Adrenal gland (tissue), 12 donors: ENCODE results near the gene ZBED1. TPM values are rescaled to one million over a fixed set of nuclear protein-coding genes. Genes with fewer than 3 reads are reported as not detected.

Source experiments
- DNase-seq, 7 donors: peaks; one replicate each; pipeline ENCODE4 v3.0.0-alpha.2; 2019 to 2020
- H3K27ac ChIP-seq, 5 donors: fragments of 200-600 bp; sonication (generic) in 4 of 5; 1 replicate in 3 of 5; 2 replicates in 2 of 5; pipeline versions ENCODE4 v1.5.1 to v1.8.0; 2016 to 2020; ENCODE audit warnings: mild to moderate bottlenecking in 1 of 5
- H3K27me3 ChIP-seq: fragments of 200-600 bp; 2 replicates; pipeline ENCODE4 v1.8.0; 2021
- H3K36me3 ChIP-seq, 2 donors: fragments of 200-600 bp; replicated peaks in 1 of 2; 1 replicate in 1 of 2; 2 replicates in 1 of 2; pipeline versions ENCODE4 v1.5.1 to v1.8.0; 2018 to 2022
- H3K4me1 ChIP-seq, 2 donors: fragments of 200-600 bp; replicated peaks in 1 of 2; 1 replicate in 1 of 2; 2 replicates in 1 of 2; pipeline versions ENCODE4 v1.5.1 to v1.8.0; 2018 to 2021
- H3K4me3 ChIP-seq, 4 donors: fragments of 200-600 bp; sonication (generic) in 3 of 4; one replicate each; pipeline ENCODE4 v1.5.1; 2016 to 2018
- H3K9me3 ChIP-seq, 3 donors: fragments of 200-600 bp; sonication (generic) in 1 of 3; replicated peaks in 1 of 3; 1 replicate in 2 of 3; 2 replicates in 1 of 3; pipeline versions ENCODE4 v1.5.1 to v1.8.0; 2016 to 2021
- POLR2A ChIP-seq, 2 donors: fragments of 450-650 bp; IDR thresholded peaks; one replicate each; pipeline ENCODE4 v1.6.1; 2017; ENCODE audit warnings: antibody characterized with exemption in 2 of 2, mild to moderate bottlenecking in 2 of 2, moderate library complexity in 1 of 2
- WGBS, 4 donors: extraction: QIAGEN DNeasy Blood & Tissue Kit in 2 of 4; methylation state at CpG; one replicate each; pipeline versions ENCODE4 v1.1.5 to v1.1.7; 2013 to 2017; 5-methylcytosine and 5-hydroxymethylcytosine counted together
- intact Hi-C, 2 donors: fragments of 100-400 bp; cut with DNase I; formaldehyde crosslinking; loops; one replicate each; pipeline versions ENCODE4 v1.14.1 to v1.15.0; 2022 to 2023
- polyA plus RNA-seq, 3 donors: library from polyadenylated mRNA; stranded (reverse); fragments of 200-250 nt in 2 of 3; fragments of 350-450 nt in 1 of 3; fragmentation: Illumina TruSeq in 1 of 3; extraction: RNeasy Lipid Tissue Mini Kit (QIAGEN cat#74804) in 1 of 3; gene quantifications; one replicate each; pipeline ENCODE4 v1.2.3, GENCODE V29; 2013 to 2014
- total RNA-seq, 9 donors: library from RNA; depleted of rRNA in 4 of 9; stranded (reverse); fragments of >200 nt in 4 of 9; fragments of 120-200 nt in 1 of 9; fragmentation: NEBNext Ultra II Directional in 1 of 9; extraction: Animal tissue kit (Norgen Biotek cat#: 25700) in 1 of 9; gene quantifications; one replicate each; pipeline versions ENCODE4 v1.1.0 to v1.2.4, GENCODE V29; 2013 to 2023
- TF ChIP-seq, protein P1 (sequence below), 6 experiments: fragments of 450-650 bp in 4 of 6; fragments of 200-600 bp in 2 of 6; sonication (generic) in 1 of 6; IDR thresholded peaks; 1 replicate in 5 of 6; 2 replicates in 1 of 6; pipeline versions ENCODE4 v1.5.1 to v1.8.0; 2016 to 2021; ENCODE audit warnings: antibody characterized with exemption in 6 of 6, mild to moderate bottlenecking in 2 of 6, moderate library complexity in 1 of 6
- donor health status: healthy with polysubstance abuse.
- donor health status: Bipolar disorder and iron deficiency.
- donor health status: DM: yes; HTN: yes; CAD: no.
- donor health status: DM: no; HTN: no; CAD: no.
- donor health status: DM: no; HTN: no; CAD: no.
- donor health status: DM: yes; HTN: yes; CAD: no.

Gene ZBED1
- total and polyA plus RNA-seq, 12 donors: 10.7 to 70.5 (median 45.6) TPM

DNA sequence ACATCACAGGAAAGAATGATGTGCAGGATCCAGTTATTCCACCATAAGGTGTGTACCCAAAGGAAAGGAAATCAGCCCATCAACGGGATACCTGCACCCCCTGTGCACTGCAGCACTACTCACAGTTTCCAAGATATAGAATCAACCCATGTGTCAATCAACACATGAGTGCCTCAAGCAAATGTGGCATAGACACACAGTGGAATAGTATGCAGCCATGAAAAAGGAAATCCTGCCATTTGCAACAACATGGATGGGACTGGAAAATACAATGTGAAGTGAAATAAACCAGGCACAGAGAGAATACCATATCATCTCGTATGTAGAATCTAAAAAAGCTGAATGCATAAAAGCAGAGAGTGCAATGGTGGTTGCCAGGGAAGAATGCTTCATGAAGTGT, 53.3 kb downstream of the ZBED1 start:
- Histone ChIP-seq H3K27me3 (no peaks in the 10 kb centered on the region), H3K9me3 (no peaks in the 10 kb centered on the region), H3K4me3 (no peak overlapping the region), H3K4me1 (no peaks in the 10 kb centered on the region), H3K27ac (no peak overlapping the region), H3K36me3 (no peaks in the 10 kb centered on the region)
- DNase-seq: no peak
- intact Hi-C loops: no loop called here
- 46 to 100% (median 94%) methylated on average over 1 to 2 of the region's 2 CpGs for WGBS, 4 donors
- TF ChIP-seq POLR2A (IDR thresholded peaks at IDR 0.05): no peak
- TF ChIP-seq, protein P1, sequence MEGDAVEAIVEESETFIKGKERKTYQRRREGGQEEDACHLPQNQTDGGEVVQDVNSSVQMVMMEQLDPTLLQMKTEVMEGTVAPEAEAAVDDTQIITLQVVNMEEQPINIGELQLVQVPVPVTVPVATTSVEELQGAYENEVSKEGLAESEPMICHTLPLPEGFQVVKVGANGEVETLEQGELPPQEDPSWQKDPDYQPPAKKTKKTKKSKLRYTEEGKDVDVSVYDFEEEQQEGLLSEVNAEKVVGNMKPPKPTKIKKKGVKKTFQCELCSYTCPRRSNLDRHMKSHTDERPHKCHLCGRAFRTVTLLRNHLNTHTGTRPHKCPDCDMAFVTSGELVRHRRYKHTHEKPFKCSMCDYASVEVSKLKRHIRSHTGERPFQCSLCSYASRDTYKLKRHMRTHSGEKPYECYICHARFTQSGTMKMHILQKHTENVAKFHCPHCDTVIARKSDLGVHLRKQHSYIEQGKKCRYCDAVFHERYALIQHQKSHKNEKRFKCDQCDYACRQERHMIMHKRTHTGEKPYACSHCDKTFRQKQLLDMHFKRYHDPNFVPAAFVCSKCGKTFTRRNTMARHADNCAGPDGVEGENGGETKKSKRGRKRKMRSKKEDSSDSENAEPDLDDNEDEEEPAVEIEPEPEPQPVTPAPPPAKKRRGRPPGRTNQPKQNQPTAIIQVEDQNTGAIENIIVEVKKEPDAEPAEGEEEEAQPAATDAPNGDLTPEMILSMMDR (IDR thresholded peaks at IDR 0.05): no peak

DNA sequence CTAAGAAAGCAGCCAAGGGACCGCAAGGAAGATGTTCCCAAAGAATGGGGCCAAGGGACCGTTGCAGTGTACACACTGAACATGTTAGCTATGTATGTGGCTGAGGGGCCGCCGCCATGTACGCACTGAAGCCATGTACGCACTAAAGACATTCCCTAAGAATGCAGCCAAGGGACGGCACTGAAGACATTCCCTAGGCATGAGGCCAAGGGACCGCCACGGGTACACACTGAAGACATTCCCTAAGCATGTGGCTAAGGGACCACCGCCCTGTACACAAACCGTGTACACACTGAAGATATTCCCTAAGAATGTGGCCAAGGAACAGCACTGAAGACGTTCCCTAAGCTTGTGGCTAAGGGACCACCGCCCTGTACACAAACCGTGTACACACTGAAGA, 54.0 kb downstream of the ZBED1 start:
- 90 to 98% (median 96%) methylated on average over 14 of the region's 14 CpGs for WGBS, 4 donors
- Histone ChIP-seq H3K9me3 (no peaks in the 10 kb centered on the region), H3K4me1 (no peaks in the 10 kb centered on the region), H3K4me3 (no peak overlapping the region), H3K27ac (no peak overlapping the region), H3K36me3 (no peaks in the 10 kb centered on the region), H3K27me3 (no peaks in the 10 kb centered on the region)
- no peak for TF ChIP-seq POLR2A (IDR thresholded peaks at IDR 0.05)
- TF ChIP-seq, protein P1 (IDR thresholded peaks at IDR 0.05): no peak
- DNase-seq: no peak
- intact Hi-C loops: no loop called here

DNA sequence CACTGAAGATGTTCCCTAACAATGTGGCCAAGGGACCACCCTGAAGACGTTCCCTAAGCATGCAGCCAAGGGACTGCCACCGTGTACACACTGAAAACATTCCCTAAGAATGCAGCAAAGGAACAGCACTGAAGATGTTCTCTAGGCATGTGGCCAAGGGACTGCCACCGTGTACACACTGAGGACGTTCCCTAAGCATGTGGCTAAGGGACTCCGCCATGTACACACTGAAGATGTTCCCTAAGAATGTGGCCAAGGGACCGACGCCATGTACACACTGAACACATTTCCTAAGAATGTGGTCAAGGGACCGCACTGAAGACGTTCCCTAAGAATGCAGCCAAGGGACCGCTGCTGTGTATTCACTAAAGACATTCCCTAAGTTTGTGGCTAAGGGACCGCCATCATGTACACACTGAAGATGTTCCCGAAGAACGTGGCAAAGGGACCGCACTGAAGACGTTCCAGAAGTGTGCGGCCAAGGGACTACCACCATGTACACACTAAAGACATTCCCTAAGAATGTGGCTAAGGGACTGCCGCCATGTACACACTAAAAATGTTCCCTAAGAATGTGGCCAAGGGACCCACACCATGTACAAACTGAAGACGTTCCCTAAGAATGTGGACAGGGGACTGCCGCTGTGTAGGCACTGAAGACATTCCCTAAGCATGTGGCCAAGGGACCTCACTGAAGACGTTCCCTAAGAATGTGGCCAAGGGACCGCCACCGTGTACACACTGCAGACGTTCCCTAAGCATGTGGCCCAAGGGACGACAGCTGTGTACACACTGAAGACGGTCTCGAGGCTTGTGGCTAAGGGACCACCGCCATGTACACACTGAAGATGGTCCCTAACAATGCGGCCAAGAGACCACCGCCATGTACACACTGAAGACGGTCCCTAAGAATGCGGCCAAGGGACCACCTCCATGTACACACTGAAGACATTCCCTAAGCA, 54.8 kb downstream of the ZBED1 start:
- Histone ChIP-seq H3K27me3 (no peaks in the 10 kb centered on the region), H3K36me3 (no peaks in the 10 kb centered on the region), H3K4me1 (no peaks in the 10 kb centered on the region), H3K4me3 (no peak overlapping the region), H3K9me3 (no peaks in the 10 kb centered on the region), H3K27ac (no peak overlapping the region)
- no peak for DNase-seq
- TF ChIP-seq, protein P1 (IDR thresholded peaks at IDR 0.05): no peak
- TF ChIP-seq POLR2A (IDR thresholded peaks at IDR 0.05): no peak
- intact Hi-C loops: no loop called here
- WGBS, 4 donors: 93 to 96% (median 94%) methylated on average over 18 to 31 of the region's 31 CpGs

DNA sequence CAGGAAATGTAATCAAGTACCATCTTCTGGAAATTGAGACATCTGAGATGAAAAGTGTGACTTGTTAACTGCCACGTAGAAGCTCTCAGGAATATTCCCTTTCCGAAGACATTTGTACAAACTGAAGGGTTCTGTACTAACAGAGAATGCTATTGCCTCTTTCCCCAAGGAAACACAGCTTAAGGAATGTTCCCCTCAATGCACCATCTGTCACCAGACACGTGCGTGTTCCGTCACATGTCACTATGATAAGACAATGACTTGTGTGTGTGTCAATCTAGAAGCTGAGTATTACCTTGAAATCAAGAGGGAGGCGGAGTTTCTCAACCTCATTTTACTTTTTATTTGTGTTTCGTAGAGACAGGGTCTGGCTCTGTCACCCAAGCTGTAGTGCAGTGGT, 58.1 kb downstream of the ZBED1 start:
- Histone ChIP-seq H3K4me3 (no peak overlapping the region), H3K27ac (no peak overlapping the region), H3K9me3 (no peaks in the 10 kb centered on the region), H3K27me3 (no peaks in the 10 kb centered on the region), H3K36me3 (no peaks in the 10 kb centered on the region), H3K4me1 (no peaks in the 10 kb centered on the region)
- 83 to 88% (median 88%) methylated on average over 7 of the region's 7 CpGs for WGBS, 4 donors
- no peak for DNase-seq
- TF ChIP-seq POLR2A (IDR thresholded peaks at IDR 0.05): no peak
- TF ChIP-seq, protein P1 (IDR thresholded peaks at IDR 0.05): no peak
- intact Hi-C loops: no loop called here
